Hepatocyte (in vitro differentiated cells): ENCODE results near the gene KMT2B. TPM values are rescaled to one million over a fixed set of nuclear protein-coding genes. Genes with fewer than 3 reads are reported as not detected.

ENCODE experiments used
- DNase-seq: peaks from one replicate; pipeline ENCODE4 v3.0.0-alpha.2; 2016; ENCODE audit warnings: low spot score
- H2AFZ ChIP-seq: fragments of 200-600 bp; sonication (generic); 2 replicates; pipeline ENCODE4 v1.6.0; 2016; ENCODE audit warnings: antibody characterized with exemption, mild to moderate bottlenecking
- H3K27ac ChIP-seq: fragments of 200-600 bp; sonication (generic); 2 replicates; pipeline ENCODE4 v1.5.1; 2016; ENCODE audit warnings: mild to moderate bottlenecking
- H3K27me3 ChIP-seq: fragments of 200-600 bp; sonication (generic); 2 replicates; pipeline ENCODE4 v1.6.1; 2016
- H3K36me3 ChIP-seq: fragments of 200-600 bp; sonication (generic); replicated peaks from 2 replicates; pipeline ENCODE4 v1.5.1; 2016; ENCODE audit warnings: low read depth; ENCODE audit not compliant: insufficient read depth
- H3K4me1 ChIP-seq: fragments of 200-600 bp; sonication (generic); 2 replicates; pipeline ENCODE4 v1.5.1; 2016; ENCODE audit warnings: mild to moderate bottlenecking, moderate library complexity; ENCODE audit not compliant: insufficient read depth
- H3K4me2 ChIP-seq: fragments of 200-600 bp; sonication (generic); 2 replicates; pipeline ENCODE4 v1.6.0; 2016
- H3K4me3 ChIP-seq: fragments of 200-600 bp; sonication (generic); 2 replicates; pipeline ENCODE4 v1.5.1; 2016; ENCODE audit warnings: mild to moderate bottlenecking
- H3K79me2 ChIP-seq: fragments of 200-600 bp; sonication (generic); 2 replicates; pipeline ENCODE4 v1.6.0; 2017; ENCODE audit warnings: mild to moderate bottlenecking
- H3K9me2 ChIP-seq: fragments of 200-600 bp; sonication (generic); replicated peaks from 2 replicates; pipeline ENCODE4 v1.6.0; 2017; ENCODE audit warnings: mild to moderate bottlenecking; ENCODE audit not compliant: insufficient read depth
- H3K9me3 ChIP-seq: fragments of 200-600 bp; sonication (generic); 2 replicates; pipeline ENCODE4 v1.5.1; 2016; ENCODE audit warnings: low read depth, mild to moderate bottlenecking
- H4K20me1 ChIP-seq: fragments of 200-600 bp; sonication (generic); 2 replicates; pipeline ENCODE4 v1.6.0; 2016; ENCODE audit warnings: mild to moderate bottlenecking; ENCODE audit not compliant: insufficient read depth, poor library complexity, severe bottlenecking
- CTCF ChIP-seq: fragments of 200-600 bp; sonication (generic); IDR thresholded peaks from 2 replicates; pipeline ENCODE4 v1.5.1; 2016; ENCODE audit warnings: antibody characterized with exemption, mild to moderate bottlenecking; ENCODE audit not compliant: poor library complexity
- EZH2 ChIP-seq: fragments of 200-600 bp; sonication (generic); IDR thresholded peaks from 2 replicates; pipeline ENCODE4 v1.6.1; 2016; ENCODE audit warnings: antibody characterized with exemption, mild to moderate bottlenecking, borderline replicate concordance
- EZH2phosphoT487 ChIP-seq: fragments of 200-600 bp; sonication (generic); IDR thresholded peaks from one replicate; pipeline ENCODE4 v1.6.1; 2018; ENCODE audit warnings: antibody characterized with exemption, mild to moderate bottlenecking, low read depth, moderate library complexity; ENCODE audit not compliant: unreplicated experiment, severe bottlenecking
- WGBS: methylation state at CpG from one replicate; pipeline ENCODE4 v1.1.6; 2016; ENCODE audit warnings: low lambda C conversion rate; ENCODE audit errors: missing lambda C conversion rate; 5-methylcytosine and 5-hydroxymethylcytosine counted together
- polyA plus RNA-seq: library from polyadenylated mRNA; unstranded; fragments of >200 nt; fragmentation: Nextera tagmentation; extraction: Ambion mirVana; gene quantifications from 2 replicates; pipeline ENCODE4 v1.2.1, GENCODE V29; 2016
- total RNA-seq: library from RNA; depleted of rRNA; stranded (reverse); fragments of >200 nt; gene quantifications from 2 replicates; pipeline ENCODE4 v1.2.3, GENCODE V29; 2014

KMT2B gene
- total and polyA plus RNA-seq, 2 experiments from 2014 or later = 9.3 to 12.8 TPM

GRCh38 chr19:35736913-35737886 is 19.4 kb downstream of the KMT2B start:
- H3K4me1 ChIP-seq = peaks cover 4% of the 10 kb centered on the region
- no peaks in the 10 kb centered on the region for H3K9me3 ChIP-seq
- H3K27ac ChIP-seq = no peak overlapping the region
- H3K9me2 ChIP-seq = no peaks in the 10 kb centered on the region
- H4K20me1 ChIP-seq = no peaks in the 10 kb centered on the region
- no peak overlapping the region for H3K4me3 ChIP-seq
- no peaks in the 10 kb centered on the region for H3K27me3 ChIP-seq
- 94% methylated on average over 22 of the region's 22 CpGs for WGBS
- H3K4me2 ChIP-seq = no peak overlapping the region
- TF ChIP-seq CTCF (no peak), EZH2 (no peak), EZH2phosphoT487 (no peak)
- no peak overlapping the region for H2AFZ ChIP-seq
- DNase-seq = no peak
- no peaks in the 10 kb centered on the region for H3K79me2 ChIP-seq
- H3K36me3 ChIP-seq = no peaks in the 10 kb centered on the region

- DNase-seq = no peak
- Histone ChIP-seq H3K27ac (no peak overlapping the region), H3K4me2 (no peak overlapping the region), H3K79me2 (no peaks in the 10 kb centered on the region), H3K36me3 (no peaks in the 10 kb centered on the region), H3K4me1 (peaks cover 4% of the 10 kb centered on the region), H4K20me1 (no peaks in the 10 kb centered on the region), H3K4me3 (no peak overlapping the region), H2AFZ (no peak overlapping the region), H3K9me2 (no peaks in the 10 kb centered on the region), H3K9me3 (no peaks in the 10 kb centered on the region), H3K27me3 (no peaks in the 10 kb centered on the region)
- 96% methylated on average over 37 of the region's 37 CpGs for WGBS
- no peak for TF ChIP-seq EZH2phosphoT487
- TF ChIP-seq CTCF = no peak
- no peak for TF ChIP-seq EZH2
These were observed 20.5 kb downstream of the KMT2B start for GRCh38 chr19:35738021-35738886.

GRCh38 chr19:35738887-35739229 is 21.1 kb downstream of the KMT2B start:
- Histone ChIP-seq H3K27ac (no peak overlapping the region), H3K36me3 (no peaks in the 10 kb centered on the region), H3K9me2 (no peaks in the 10 kb centered on the region), H3K9me3 (no peaks in the 10 kb centered on the region), H3K79me2 (no peaks in the 10 kb centered on the region), H4K20me1 (no peaks in the 10 kb centered on the region), H3K4me1 (peaks cover 4% of the 10 kb centered on the region), H2AFZ (no peak overlapping the region), H3K4me2 (no peak overlapping the region), H3K27me3 (no peaks in the 10 kb centered on the region), H3K4me3 (no peak overlapping the region)
- WGBS = 95% methylated on average over 2 of the region's 2 CpGs
- no peak for TF ChIP-seq EZH2
- TF ChIP-seq CTCF = no peak
- no peak for TF ChIP-seq EZH2phosphoT487
- no peak for DNase-seq
